Neural cell (in vitro differentiated cells): ENCODE data around the gene INPP5D. TPM values are rescaled to one million over a fixed set of nuclear protein-coding genes. Genes with fewer than 3 reads are reported as not detected.

Source experiments
- H2AFZ ChIP-seq: fragments of 200-600, 300-800 bp; sonication (generic), shearing (Covaris generic); 2 replicates; pipeline ENCODE4 v1.6.0; 2014; ENCODE audit warnings: low read depth, mild to moderate bottlenecking, antibody characterized with exemption, low read length, moderate library complexity
- H3F3A ChIP-seq: fragments of 200-600 bp; shearing (Covaris generic); 2 replicates; pipeline ENCODE4 v1.6.1; 2016; ENCODE audit warnings: mild to moderate bottlenecking, moderate library complexity, mixed read lengths, antibody characterized with exemption, low read length; ENCODE audit not compliant: insufficient read depth, poor library complexity, severe bottlenecking
- H3K27ac ChIP-seq: fragments of 200-600, 300-800 bp; sonication (generic), shearing (Covaris generic); 2 replicates; pipeline ENCODE4 v1.5.1; 2014; ENCODE audit warnings: mild to moderate bottlenecking, low read length, moderate library complexity
- H3K27me3 ChIP-seq: fragments of 300-800, 200-600 bp; sonication (generic), shearing (Covaris generic); 2 replicates; pipeline ENCODE4 v1.6.0; 2014; ENCODE audit warnings: mild to moderate bottlenecking, low read depth, low read length, moderate library complexity; ENCODE audit not compliant: insufficient read depth
- H3K36me3 ChIP-seq: fragments of 300-800, 200-600 bp; sonication (generic), shearing (Covaris generic); 2 replicates; pipeline ENCODE4 v1.5.1; 2014; ENCODE audit warnings: mild to moderate bottlenecking, antibody characterized with exemption, low read length, moderate library complexity; ENCODE audit not compliant: insufficient read depth
- H3K4me2 ChIP-seq: fragments of 300-800, 200-600 bp; sonication (generic), shearing (Covaris generic); 2 replicates; pipeline ENCODE4 v1.6.0; 2014; ENCODE audit warnings: mild to moderate bottlenecking, low read length
- H3K4me3 ChIP-seq: fragments of 300-800, 200-600 bp; sonication (generic), shearing (Covaris generic); 2 replicates; pipeline ENCODE4 v1.5.1; 2014; ENCODE audit warnings: mild to moderate bottlenecking, low read length, moderate library complexity
- H3K79me2 ChIP-seq: fragments of 200-600 bp; shearing (Covaris generic); replicated peaks from 2 replicates; pipeline ENCODE4 v1.6.0; 2014; ENCODE audit warnings: mild to moderate bottlenecking, low read length, moderate library complexity; ENCODE audit not compliant: insufficient read depth
- H3K9ac ChIP-seq: fragments of 300-800, 200-600 bp; sonication (generic), shearing (Covaris generic); 2 replicates; pipeline ENCODE4 v1.6.1; 2016; ENCODE audit warnings: mild to moderate bottlenecking, low read length, mixed read lengths
- H3K9me2 ChIP-seq: fragments of 200-600 bp; shearing (Covaris generic); 2 replicates; pipeline ENCODE4 v1.6.1; 2016; ENCODE audit warnings: mild to moderate bottlenecking, low read length, mixed read lengths; ENCODE audit not compliant: insufficient read depth
- H3K9me3 ChIP-seq: fragments of 200-600, 300-800 bp; sonication (generic), shearing (Covaris generic); 2 replicates; pipeline ENCODE4 v1.6.1; 2016; ENCODE audit warnings: mild to moderate bottlenecking, mixed run types, low read length, moderate library complexity, mixed read lengths
- H4K20me1 ChIP-seq: fragments of 200-600 bp; shearing (Covaris generic); 2 replicates; pipeline ENCODE4 v1.6.1; 2016; ENCODE audit warnings: mild to moderate bottlenecking, mixed run types; ENCODE audit not compliant: insufficient read depth
- CTCF ChIP-seq: fragments of 450-650 bp; IDR thresholded peaks from 2 replicates; pipeline ENCODE4 v1.5.1; 2014; ENCODE audit warnings: antibody characterized with exemption, mild to moderate bottlenecking, moderate library complexity; ENCODE audit not compliant: poor library complexity, severe bottlenecking
- EP300 ChIP-seq: fragments of 450-650 bp; conservative IDR thresholded peaks from 2 replicates; pipeline ENCODE4 v1.6.1; 2014; ENCODE audit warnings: antibody characterized with exemption, mild to moderate bottlenecking, moderate library complexity; ENCODE audit not compliant: poor library complexity, severe bottlenecking
- EZH2 ChIP-seq: fragments of 200-600, 300-800 bp; shearing (Covaris generic), sonication (generic); IDR thresholded peaks from 2 replicates; pipeline ENCODE4 v1.6.1; 2014; ENCODE audit warnings: antibody characterized with exemption, low read length, borderline replicate concordance, mild to moderate bottlenecking; ENCODE audit not compliant: insufficient read depth, poor library complexity, severe bottlenecking
- MXI1 ChIP-seq: fragments of 450-650 bp; conservative IDR thresholded peaks from 2 replicates; pipeline ENCODE4 v1.6.1; 2014; ENCODE audit warnings: antibody characterized with exemption, mild to moderate bottlenecking; ENCODE audit not compliant: poor library complexity, severe bottlenecking
- POLR2AphosphoS5 ChIP-seq: IDR thresholded peaks from 2 replicates; pipeline ENCODE4 v1.6.1; 2012
- RAD21 ChIP-seq: fragments of 450-650 bp; conservative IDR thresholded peaks from 2 replicates; pipeline ENCODE4 v1.6.1; 2014; ENCODE audit warnings: antibody characterized with exemption, mild to moderate bottlenecking, moderate library complexity
- REST ChIP-seq: IDR thresholded peaks from 2 replicates; pipeline ENCODE4 v1.6.1; 2012; ENCODE audit warnings: borderline replicate concordance
- SMC3 ChIP-seq: fragments of 450-650 bp; conservative IDR thresholded peaks from 2 replicates; pipeline ENCODE4 v1.6.1; 2014; ENCODE audit warnings: antibody characterized with exemption, mild to moderate bottlenecking, moderate library complexity; ENCODE audit not compliant: poor library complexity
- TAF1 ChIP-seq: IDR thresholded peaks from 2 replicates; pipeline ENCODE4 v1.6.1; 2012; ENCODE audit warnings: low read depth
- polyA plus RNA-seq: library from polyadenylated mRNA; depleted of rRNA; stranded (reverse); fragments of >200 nt; gene quantifications from 2 replicates; pipeline ENCODE4 v1.2.3, GENCODE V29; 2014

The INPP5D gene
- polyA plus RNA-seq, 1 donor from 2014 or later: not detected

- Histone ChIP-seq H3K36me3 (no peaks in the 10 kb centered on the region), H3K27ac (no peak overlapping the region), H3K79me2 (no peaks in the 10 kb centered on the region), H2AFZ (no peak overlapping the region), H3K4me3 (no peak overlapping the region), H3K9ac (no peak overlapping the region), H3K9me3 (no peaks in the 10 kb centered on the region), H3F3A (no peaks in the 10 kb centered on the region), H3K4me2 (no peak overlapping the region), H4K20me1 (no peaks in the 10 kb centered on the region), H3K27me3 (no peaks in the 10 kb centered on the region), H3K9me2 (no peaks in the 10 kb centered on the region)
- TF ChIP-seq TAF1 (no peak), CTCF (no peak), REST (no peak), MXI1 (no peak), EZH2 (no peak), RAD21 (no peak), EP300 (no peak), SMC3 (no peak), POLR2AphosphoS5 (no peak)
Observed at GRCh38 chr2:233068762-233069418, 8.7 kb downstream of the INPP5D start.

- Histone ChIP-seq H3K4me3 (no peak overlapping the region), H3K27me3 (no peaks in the 10 kb centered on the region), H3K9ac (no peak overlapping the region), H3K4me2 (no peak overlapping the region), H4K20me1 (no peaks in the 10 kb centered on the region), H3K27ac (no peak overlapping the region), H3K9me3 (no peaks in the 10 kb centered on the region), H3K36me3 (no peaks in the 10 kb centered on the region), H3K9me2 (no peaks in the 10 kb centered on the region), H3F3A (no peaks in the 10 kb centered on the region), H2AFZ (no peak overlapping the region), H3K79me2 (no peaks in the 10 kb centered on the region)
- TF ChIP-seq CTCF (no peak), TAF1 (no peak), EZH2 (no peak), REST (no peak)
Observed at GRCh38 chr2:233072838-233073237, 12.7 kb downstream of the INPP5D start.
